Nephron (organoid): Measurements from ENCODE around the gene MYH3.

Experiments
- H3K27ac Mint-ChIP-seq, 3 experiments: 2 replicates each; pipeline ENCODE4 v1.8.0; 2020; ENCODE audit warnings: mixed read lengths in 3 of 3, mild to moderate bottlenecking in 2 of 3, moderate library complexity in 1 of 3
- H3K27me3 Mint-ChIP-seq: 2 replicates; pipeline ENCODE4 v1.8.0; 2021; ENCODE audit warnings: low read depth, mild to moderate bottlenecking, moderate library complexity, mixed read lengths
- H3K36me3 Mint-ChIP-seq: 2 replicates; pipeline ENCODE4 v1.8.0; 2020; ENCODE audit warnings: low read depth, mixed read lengths
- H3K4me1 Mint-ChIP-seq: 2 replicates; pipeline ENCODE4 v1.8.0; 2020; ENCODE audit warnings: mixed read lengths
- H3K4me3 Mint-ChIP-seq, 3 experiments: 2 replicates each; pipeline ENCODE4 v1.8.0; 2020; ENCODE audit warnings: mild to moderate bottlenecking in 3 of 3, mixed read lengths in 3 of 3, moderate library complexity in 2 of 3
- H3K9me3 Mint-ChIP-seq: 2 replicates; pipeline ENCODE4 v1.8.0; 2020; ENCODE audit warnings: mixed read lengths
- TF ChIP-seq, protein P1 (sequence below), 3 experiments: fragments of 200-600 bp; sonication (generic); IDR thresholded peaks; one replicate each; pipeline ENCODE4 v1.5.0; 2021; ENCODE audit warnings: antibody characterized with exemption in 3 of 3; ENCODE audit not compliant: unreplicated experiment in 3 of 3

Gene MYH3

DNA sequence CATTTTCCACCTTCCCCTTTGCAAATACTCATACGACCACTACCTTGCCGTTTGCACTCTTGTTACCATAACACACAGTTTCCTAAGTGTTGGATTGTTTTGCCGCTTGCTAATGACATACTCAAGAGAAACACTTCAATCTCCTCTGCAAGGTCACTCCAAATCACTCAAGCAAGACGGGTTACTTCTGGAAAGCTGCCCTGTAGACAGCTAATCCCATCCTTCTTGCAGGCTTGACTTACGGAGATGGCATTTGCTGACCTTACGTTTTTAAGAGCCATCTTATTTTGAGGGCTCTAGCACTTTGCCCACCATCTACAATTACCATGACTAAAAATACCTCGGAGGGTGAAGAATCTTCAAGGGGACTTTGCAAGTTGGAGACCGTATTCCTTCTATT is 46.2 kb downstream of the MYH3 start:
- no peaks in the 10 kb centered on the region for H3K36me3 Mint-ChIP-seq
- no peak overlapping the region for H3K27ac Mint-ChIP-seq
- H3K4me1 Mint-ChIP-seq = peaks cover 32% of the 10 kb centered on the region
- no peak overlapping the region for H3K4me3 Mint-ChIP-seq
- peaks cover 3% of the 10 kb centered on the region for H3K9me3 Mint-ChIP-seq
- H3K27me3 Mint-ChIP-seq = no peaks in the 10 kb centered on the region
- TF ChIP-seq, protein P1, sequence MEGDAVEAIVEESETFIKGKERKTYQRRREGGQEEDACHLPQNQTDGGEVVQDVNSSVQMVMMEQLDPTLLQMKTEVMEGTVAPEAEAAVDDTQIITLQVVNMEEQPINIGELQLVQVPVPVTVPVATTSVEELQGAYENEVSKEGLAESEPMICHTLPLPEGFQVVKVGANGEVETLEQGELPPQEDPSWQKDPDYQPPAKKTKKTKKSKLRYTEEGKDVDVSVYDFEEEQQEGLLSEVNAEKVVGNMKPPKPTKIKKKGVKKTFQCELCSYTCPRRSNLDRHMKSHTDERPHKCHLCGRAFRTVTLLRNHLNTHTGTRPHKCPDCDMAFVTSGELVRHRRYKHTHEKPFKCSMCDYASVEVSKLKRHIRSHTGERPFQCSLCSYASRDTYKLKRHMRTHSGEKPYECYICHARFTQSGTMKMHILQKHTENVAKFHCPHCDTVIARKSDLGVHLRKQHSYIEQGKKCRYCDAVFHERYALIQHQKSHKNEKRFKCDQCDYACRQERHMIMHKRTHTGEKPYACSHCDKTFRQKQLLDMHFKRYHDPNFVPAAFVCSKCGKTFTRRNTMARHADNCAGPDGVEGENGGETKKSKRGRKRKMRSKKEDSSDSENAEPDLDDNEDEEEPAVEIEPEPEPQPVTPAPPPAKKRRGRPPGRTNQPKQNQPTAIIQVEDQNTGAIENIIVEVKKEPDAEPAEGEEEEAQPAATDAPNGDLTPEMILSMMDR (IDR thresholded peaks at IDR 0.05; ENCODE audit: unreplicated experiment in 3 of 3) = no peak

DNA sequence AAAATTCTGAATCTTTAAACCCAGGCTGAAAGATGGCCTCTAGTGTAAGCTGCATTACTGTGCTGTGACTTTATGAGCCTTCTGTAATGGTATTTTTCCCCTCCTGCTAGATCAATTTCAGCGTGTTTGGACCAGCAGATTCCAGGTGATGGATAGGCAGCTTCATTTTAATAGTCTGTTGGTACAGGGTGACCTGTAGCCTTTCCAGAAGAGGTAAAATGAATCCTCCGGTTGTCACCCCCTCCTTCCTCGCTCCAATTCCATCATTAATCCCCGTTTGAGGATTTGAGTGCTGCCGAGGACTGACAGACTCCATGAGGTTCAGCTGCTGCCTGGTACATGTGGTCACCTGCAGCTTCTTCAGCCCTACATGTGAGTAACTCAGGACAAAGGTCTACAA is 48.9 kb downstream of the MYH3 start:
- H3K27me3 Mint-ChIP-seq = no peaks in the 10 kb centered on the region
- H3K36me3 Mint-ChIP-seq = no peaks in the 10 kb centered on the region
- peak overlapping the region in 1 of 3 experiments; percentile 19 for H3K27ac Mint-ChIP-seq
- TF ChIP-seq, protein P1 (IDR thresholded peaks at IDR 0.05; ENCODE audit: unreplicated experiment in 3 of 3) = no peak
- peaks cover 32% of the 10 kb centered on the region for H3K4me1 Mint-ChIP-seq
- peaks cover 3% of the 10 kb centered on the region for H3K9me3 Mint-ChIP-seq
- H3K4me3 Mint-ChIP-seq = no peak overlapping the region

DNA sequence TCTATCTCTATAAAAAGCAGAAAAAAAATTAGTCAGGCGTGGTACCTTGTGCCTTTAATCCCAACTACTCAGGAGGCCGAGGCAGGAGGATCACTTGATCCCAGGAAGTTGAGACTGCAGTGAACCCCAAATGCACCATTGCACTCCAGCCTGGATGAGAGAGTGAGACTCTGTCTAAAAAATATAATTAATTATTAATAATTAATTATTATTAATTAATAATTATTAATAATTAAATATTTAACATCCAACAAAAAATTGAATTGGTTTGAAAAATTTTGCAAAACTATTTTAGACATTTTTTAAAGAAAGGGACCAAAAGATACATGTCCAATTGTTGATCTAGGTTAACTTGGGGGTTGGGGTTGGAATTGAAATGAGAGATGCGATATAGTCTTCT is 51.0 kb downstream of the MYH3 start:
- peaks cover 39% of the 10 kb centered on the region for H3K4me1 Mint-ChIP-seq
- TF ChIP-seq, protein P1 (IDR thresholded peaks at IDR 0.05; ENCODE audit: unreplicated experiment in 3 of 3) = no peak
- H3K27ac Mint-ChIP-seq = no peak overlapping the region
- no peaks in the 10 kb centered on the region for H3K27me3 Mint-ChIP-seq
- H3K4me3 Mint-ChIP-seq = no peak overlapping the region
- H3K36me3 Mint-ChIP-seq = no peaks in the 10 kb centered on the region
- peaks cover 3% of the 10 kb centered on the region for H3K9me3 Mint-ChIP-seq

DNA sequence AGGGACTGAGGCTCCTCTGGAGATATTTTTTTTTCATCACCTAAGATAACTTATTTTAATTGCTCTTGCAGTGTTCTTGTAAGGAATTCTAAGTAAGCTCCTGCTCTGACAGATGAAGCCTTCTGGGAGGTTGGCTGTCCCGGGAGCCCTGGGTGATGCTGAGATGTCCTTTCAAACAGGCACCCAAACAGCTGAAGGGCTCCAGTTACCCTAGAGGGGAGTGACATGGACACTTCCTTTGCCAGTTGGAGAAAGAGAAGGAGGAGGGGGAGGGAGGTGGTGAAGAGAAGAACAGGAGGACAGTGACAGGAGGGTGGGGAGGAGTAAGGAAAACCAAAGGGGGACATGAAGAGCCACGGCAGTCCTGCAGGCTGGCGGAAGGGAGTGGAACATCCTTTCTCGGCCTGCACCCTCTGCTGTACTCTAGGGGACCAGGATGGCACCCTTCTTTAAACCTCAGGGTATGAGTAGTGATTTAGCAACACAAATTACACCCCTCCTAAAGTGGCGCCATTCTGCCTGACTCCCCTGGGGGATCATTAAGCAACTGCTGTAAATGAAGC is 51.8 kb downstream of the MYH3 start:
- Mint-ChIP-seq H3K36me3 (no peaks in the 10 kb centered on the region), H3K4me1 (peaks cover 42% of the 10 kb centered on the region), H3K9me3 (peaks cover 3% of the 10 kb centered on the region), H3K27ac (peak overlapping the region in 2 of 3 experiments; percentile 31 to 36), H3K27me3 (no peaks in the 10 kb centered on the region), H3K4me3 (no peak overlapping the region)
- TF ChIP-seq, protein P1 (IDR thresholded peaks at IDR 0.05; ENCODE audit: unreplicated experiment in 3 of 3) = no peak

DNA sequence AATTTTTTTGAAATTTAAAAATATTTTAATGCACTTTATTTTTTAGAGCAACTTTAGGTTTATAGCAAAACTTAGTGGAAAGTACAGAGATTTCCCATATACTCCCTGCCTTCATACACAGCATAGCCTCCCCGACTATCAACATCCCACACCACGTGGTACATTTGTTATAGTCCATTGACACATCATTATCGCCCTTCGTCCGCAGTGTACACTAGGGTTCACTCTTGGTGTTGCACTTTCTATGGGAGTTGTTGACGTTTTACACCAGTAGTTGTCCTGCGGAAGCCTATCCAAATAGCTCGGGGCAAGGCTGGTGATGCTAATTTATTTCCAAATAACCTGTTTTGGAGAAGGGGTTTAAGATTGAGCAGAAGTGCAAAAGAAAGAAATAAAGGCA is 52.6 kb downstream of the MYH3 start:
- TF ChIP-seq, protein P1 (IDR thresholded peaks at IDR 0.05; ENCODE audit: unreplicated experiment in 3 of 3) = no peak
- Mint-ChIP-seq H3K27ac (no peak overlapping the region), H3K4me1 (peaks cover 50% of the 10 kb centered on the region), H3K9me3 (no peaks in the 10 kb centered on the region), H3K27me3 (peaks cover 6% of the 10 kb centered on the region), H3K36me3 (no peaks in the 10 kb centered on the region), H3K4me3 (no peak overlapping the region)

DNA sequence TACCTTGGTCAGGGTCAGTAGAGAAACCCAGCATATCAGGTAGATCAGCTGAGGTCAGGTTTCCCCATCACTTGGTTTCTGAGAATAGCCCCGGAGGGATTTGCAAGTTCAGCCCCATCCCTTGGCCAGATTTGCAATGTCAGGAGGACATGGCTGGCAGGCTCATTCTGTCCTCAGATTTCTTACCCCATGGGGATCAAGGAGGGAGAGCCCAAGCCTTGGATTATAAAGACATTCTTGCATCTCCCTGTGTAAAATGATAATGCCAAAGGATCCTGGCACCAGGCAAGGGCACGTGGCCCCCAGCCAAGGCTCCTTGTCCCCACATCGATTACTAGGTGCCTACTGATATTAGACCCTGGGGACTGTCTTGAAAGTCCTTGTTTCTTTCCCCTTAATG is 53.2 kb downstream of the MYH3 start:
- Mint-ChIP-seq H3K36me3 (no peaks in the 10 kb centered on the region), H3K4me3 (no peak overlapping the region), H3K27me3 (peaks cover 6% of the 10 kb centered on the region), H3K4me1 (peaks cover 55% of the 10 kb centered on the region), H3K9me3 (no peaks in the 10 kb centered on the region), H3K27ac (no peak overlapping the region)
- TF ChIP-seq, protein P1 (IDR thresholded peaks at IDR 0.05; ENCODE audit: unreplicated experiment in 3 of 3) = no peak
